ENCODE results near the gene LAMC3. TPM values are rescaled to one million over a fixed set of nuclear protein-coding genes. Genes with fewer than 3 reads are reported as not detected.

The LAMC3 gene
- total RNA-seq, 4 donors from 2014 or later: 0.06 to 0.50 (median 0.34) TPM; not detected in 1

- no peak for TF ChIP-seq POLR2A (IDR thresholded peaks at IDR 0.05; ENCODE audit: low read depth)
- TF ChIP-seq POLR2AphosphoS5 (IDR thresholded peaks at IDR 0.05): no peak
- TF ChIP-seq CTCF (IDR thresholded peaks at IDR 0.05): no peak
- no peak for TF ChIP-seq EP300 (IDR thresholded peaks at IDR 0.05)
- H3K4me1 ChIP-seq: peaks cover 0 to 12% (median 10%) of the 10 kb centered on the region in 4 donors
- H3K9me3 ChIP-seq: no peaks in the 10 kb centered on the region
- no peak overlapping the region for H3K27ac ChIP-seq (replicated peaks in 1 of 4)
- intact Hi-C loops (cut with DNase I): no loop called here
- H3K36me3 ChIP-seq: no peaks in the 10 kb centered on the region
- H3K4me3 ChIP-seq: no peak overlapping the region
- 66% methylated on average over 8 of the region's 8 CpGs for WGBS
- no peak for DNase-seq (ENCODE audit: extremely low spot score)
- peaks cover 0 to 77% (median 14%) of the 10 kb centered on the region in 4 donors for H3K27me3 ChIP-seq
Observed at GRCh38 chr9:131011274-131012022, 2.5 kb downstream of the LAMC3 start.

GRCh38 chr9:131012023-131012334, 3.0 kb downstream of the LAMC3 start:
- Histone ChIP-seq H3K4me3 (no peak overlapping the region), H3K9me3 (no peaks in the 10 kb centered on the region), H3K36me3 (no peaks in the 10 kb centered on the region), H3K27ac (replicated peaks in 1 of 4) (no peak overlapping the region), H3K4me1 (peaks cover 0 to 12% (median 10%) of the 10 kb centered on the region in 4 donors), H3K27me3 (peaks cover 0 to 77% (median 14%) of the 10 kb centered on the region in 4 donors)
- WGBS: 59% methylated on average over 6 of the region's 6 CpGs
- TF ChIP-seq POLR2A (IDR thresholded peaks at IDR 0.05; ENCODE audit: low read depth) (no peak), EP300 (IDR thresholded peaks at IDR 0.05) (no peak), POLR2AphosphoS5 (IDR thresholded peaks at IDR 0.05) (no peak), CTCF (IDR thresholded peaks at IDR 0.05) (no peak)
- intact Hi-C loops (cut with DNase I): no loop called here
- DNase-seq (ENCODE audit: extremely low spot score): no peak

GRCh38 chr9:131012396-131012917, 3.5 kb downstream of the LAMC3 start:
- TF ChIP-seq EP300 (IDR thresholded peaks at IDR 0.05) (no peak), POLR2A (IDR thresholded peaks at IDR 0.05; ENCODE audit: low read depth) (no peak), POLR2AphosphoS5 (IDR thresholded peaks at IDR 0.05) (no peak), CTCF (IDR thresholded peaks at IDR 0.05) (no peak)
- WGBS: 59% methylated on average over 10 of the region's 22 CpGs
- Histone ChIP-seq H3K9me3 (no peaks in the 10 kb centered on the region), H3K4me3 (no peak overlapping the region), H3K27ac (replicated peaks in 1 of 4) (no peak overlapping the region), H3K36me3 (no peaks in the 10 kb centered on the region), H3K4me1 (peaks cover 0 to 12% (median 10%) of the 10 kb centered on the region in 4 donors), H3K27me3 (peaks cover 0 to 77% (median 14%) of the 10 kb centered on the region in 4 donors)
- DNase-seq (ENCODE audit: extremely low spot score): no peak
- intact Hi-C loops (cut with DNase I): no loop called here

- Histone ChIP-seq H3K36me3 (no peaks in the 10 kb centered on the region), H3K27ac (replicated peaks in 1 of 4) (no peak overlapping the region), H3K4me3 (no peak overlapping the region), H3K27me3 (peaks cover 0 to 73% (median 14%) of the 10 kb centered on the region in 4 donors), H3K4me1 (peaks cover 0 to 12% (median 10%) of the 10 kb centered on the region in 4 donors), H3K9me3 (no peaks in the 10 kb centered on the region)
- no peak for DNase-seq (ENCODE audit: extremely low spot score)
- WGBS: 86% methylated on average over 22 of the region's 22 CpGs
- no peak for TF ChIP-seq POLR2AphosphoS5 (IDR thresholded peaks at IDR 0.05)
- no peak for TF ChIP-seq CTCF (IDR thresholded peaks at IDR 0.05)
- no peak for TF ChIP-seq POLR2A (IDR thresholded peaks at IDR 0.05; ENCODE audit: low read depth)
- TF ChIP-seq EP300 (IDR thresholded peaks at IDR 0.05): no peak
- intact Hi-C loops (cut with DNase I): no loop called here
Observed at GRCh38 chr9:131013015-131013755, 4.2 kb downstream of the LAMC3 start.
